GM12878 (cell line): ENCODE results near the gene ERN1. TPM values are rescaled to one million over a fixed set of nuclear protein-coding genes. Genes with fewer than 3 reads are reported as not detected.
A peak's percentile ranks its signal among the peaks of the same experiment; 100 is the strongest.

Source experiments
- ATF7 ChIP-seq: fragments of 450-650 bp; IDR thresholded peaks from 2 replicates; pipeline ENCODE4 v1.6.1; 2016; ENCODE audit warnings: low read depth, mild to moderate bottlenecking
- BACH1 ChIP-seq: fragments of 450-650 bp; IDR thresholded peaks from 2 replicates; pipeline ENCODE4 v1.6.1; 2017; ENCODE audit warnings: mild to moderate bottlenecking, borderline replicate concordance
- CBFB ChIP-seq: IDR thresholded peaks from 2 replicates; pipeline ENCODE4 v1.6.1; 2016; ENCODE audit warnings: antibody characterized with exemption, low read depth
- CHD2 ChIP-seq: IDR thresholded peaks from 2 replicates; pipeline ENCODE4 v1.6.1; 2011; ENCODE audit warnings: low read depth, low read length, improper control_type of control experiment, borderline replicate concordance
- CHD4 ChIP-seq: fragments of 200-600 bp; sonication (generic); IDR thresholded peaks from 2 replicates; pipeline ENCODE4 v1.6.1; 2016; ENCODE audit warnings: mild to moderate bottlenecking
- CREB1 ChIP-seq: IDR thresholded peaks from 2 replicates; pipeline ENCODE4 v1.6.1; 2012; ENCODE audit warnings: low read depth, mild to moderate bottlenecking, inconsistent platforms
- CTCF ChIP-seq, 3 experiments: IDR thresholded peaks in 2 of 3; conservative IDR thresholded peaks in 1 of 3; 2 replicates each; pipeline ENCODE4 v1.5.1; 2011; ENCODE audit warnings: low read depth in 3 of 3, low read length in 3 of 3, mild to moderate bottlenecking in 3 of 3, control low read depth in 2 of 3, moderate library complexity in 2 of 3, inconsistent platforms in 1 of 3, mixed read lengths in 1 of 3; ENCODE audit not compliant: control insufficient read depth in 2 of 3, insufficient read depth in 1 of 3; ENCODE audit errors: extremely low read depth in 1 of 3
- EP300 ChIP-seq, 2 experiments: fragments of 150-350 bp in 1 of 2; IDR thresholded peaks; 2 replicates each; pipeline ENCODE4 v1.6.1; 2011 to 2012; ENCODE audit warnings: low read depth in 2 of 2, low read length in 2 of 2, borderline replicate concordance in 1 of 2, improper control_type of control experiment in 1 of 2, inconsistent platforms in 1 of 2; ENCODE audit not compliant: control insufficient read depth in 1 of 2
- FOXM1 ChIP-seq: IDR thresholded peaks from 2 replicates; pipeline ENCODE4 v1.6.1; 2012; ENCODE audit warnings: low read depth, mild to moderate bottlenecking, inconsistent platforms, low read length, moderate library complexity
- GABPA ChIP-seq: IDR thresholded peaks from 2 replicates; pipeline ENCODE4 v1.6.1; 2014; ENCODE audit warnings: antibody characterized with exemption, low read depth, mild to moderate bottlenecking, inconsistent platforms
- HDAC2 ChIP-seq: fragments of 200-600 bp; sonication (generic); IDR thresholded peaks from 2 replicates; pipeline ENCODE4 v1.6.1; 2017
- IRF4 ChIP-seq: IDR thresholded peaks from 2 replicates; pipeline ENCODE4 v1.6.1; 2011; ENCODE audit warnings: low read depth, low read length
- KLF5 ChIP-seq: fragments of 450-650 bp; IDR thresholded peaks from 2 replicates; pipeline ENCODE4 v1.6.1; 2014; ENCODE audit warnings: mild to moderate bottlenecking; ENCODE audit not compliant: partially characterized antibody
- MLLT1 ChIP-seq: fragments of 450-650 bp; IDR thresholded peaks from 2 replicates; pipeline ENCODE4 v1.6.1; 2016; ENCODE audit warnings: mild to moderate bottlenecking
- MXI1 ChIP-seq: fragments of 150-350 bp; IDR thresholded peaks from 2 replicates; pipeline ENCODE4 v1.6.1; 2011; ENCODE audit warnings: low read depth, mild to moderate bottlenecking, inconsistent platforms, low read length, improper control_type of control experiment
- NFYB ChIP-seq: IDR thresholded peaks from 2 replicates; pipeline ENCODE4 v1.6.1; 2011; ENCODE audit warnings: low read depth, mild to moderate bottlenecking, low read length, improper control_type of control experiment, moderate library complexity; ENCODE audit not compliant: insufficient read depth
- PML ChIP-seq: IDR thresholded peaks from 2 replicates; pipeline ENCODE4 v1.6.1; 2012; ENCODE audit warnings: low read length, inconsistent platforms
- POLR2A ChIP-seq: IDR thresholded peaks from 2 replicates; pipeline ENCODE4 v1.6.1; 2011; ENCODE audit warnings: low read depth, mild to moderate bottlenecking, low read length
- POLR2AphosphoS5 ChIP-seq: IDR thresholded peaks from 2 replicates; pipeline ENCODE4 v1.6.1; 2011; ENCODE audit warnings: mild to moderate bottlenecking, low read length, inconsistent platforms
- SIN3A ChIP-seq: IDR thresholded peaks from 2 replicates; pipeline ENCODE4 v1.6.1; 2012; ENCODE audit warnings: low read depth, low read length, improper control_type of control experiment
- SKIL ChIP-seq: fragments of 450-650 bp; IDR thresholded peaks from 2 replicates; pipeline ENCODE4 v1.6.1; 2017; ENCODE audit warnings: mild to moderate bottlenecking, low read depth, inconsistent platforms; ENCODE audit not compliant: poor library complexity, severe bottlenecking
- SP1 ChIP-seq: IDR thresholded peaks from one replicate; pipeline ENCODE4 v1.6.1; 2011; ENCODE audit warnings: low read depth, low read length
- SPI1 ChIP-seq: IDR thresholded peaks from 2 replicates; pipeline ENCODE4 v1.6.1; 2011; ENCODE audit warnings: low read depth, mild to moderate bottlenecking, low read length, moderate library complexity, borderline replicate concordance; ENCODE audit not compliant: insufficient read depth
- TCF12 ChIP-seq: IDR thresholded peaks from 2 replicates; pipeline ENCODE4 v1.6.1; 2011; ENCODE audit warnings: low read depth, mild to moderate bottlenecking, low read length
- ZBED1 ChIP-seq: IDR thresholded peaks from 2 replicates; pipeline ENCODE4 v1.6.1; 2016; ENCODE audit warnings: borderline replicate concordance
- ZNF207 ChIP-seq: fragments of 450-650 bp; IDR thresholded peaks from 2 replicates; pipeline ENCODE4 v1.6.1; 2014; ENCODE audit warnings: antibody characterized with exemption, mild to moderate bottlenecking, borderline replicate concordance
- ZNF274 ChIP-seq: IDR thresholded peaks from one replicate; pipeline ENCODE4 v1.8.0; 2011; ENCODE audit not compliant: insufficient read length, insufficient read depth
- polyA plus RNA-seq, 11 experiments: library from polyadenylated mRNA; depleted of rRNA in 4 of 11; unstranded in 6 of 11; stranded (reverse) in 5 of 11; fragments of >200 nt; fragmentation: Nextera tagmentation in 4 of 11; fragmentation: Illumina TruSeq in 1 of 11; extraction: Ambion mirVana in 4 of 11; extraction: Trizol in 1 of 11; gene quantifications; 1 replicate in 1 of 11; 2 replicates in 10 of 11; pipeline versions ENCODE4 v1.2.1 to v1.2.3, GENCODE V29; 2011 to 2016; ENCODE audit warnings: inconsistent platforms in 2 of 11, missing spikeins in 2 of 11, low read depth in 1 of 11
- total RNA-seq, 4 experiments: library from RNA; depleted of rRNA in 3 of 4; stranded (reverse); fragments of >200 nt in 3 of 4; fragmentation: Illumina TruSeq in 1 of 4; extraction: Trizol in 1 of 4; gene quantifications; 2 replicates each; pipeline versions ENCODE4 v1.2.1 to v1.2.3, GENCODE V29; 2013 to 2021

The ERN1 gene
- total and polyA plus RNA-seq, 10 of the 15 experiments (the other 5 are each of a cell fraction or from before 2014, with no cell fraction given): 2.6 to 19.2 (median 7.6) TPM

- TF ChIP-seq CTCF (IDR thresholded peaks at IDR 0.05 in 2 of 3, conservative IDR thresholded peaks at IDR 0.05 in 1 of 3; ENCODE audit: control insufficient read depth in 2 of 3, extremely low read depth in 1 of 3, insufficient read depth in 1 of 3, low read depth in 3 of 3, low read length in 3 of 3) (peak in 1 of 3 experiments; percentile 15; a peak in 1 of 6 replicates), MXI1 (peak; percentile 33; the same call in 1 of the 2 replicates), TCF12 (0 out of 2 replicates have a peak, but pooled peaks have one; percentile 56), CHD4 (no peak), EP300 (IDR thresholded peaks at IDR 0.05; ENCODE audit: borderline replicate concordance in 1 of 2, control insufficient read depth in 1 of 2, low read depth in 2 of 2, low read length in 2 of 2) (peak in 1 of 2 experiments; percentile 73; a peak in 2 of 4 replicates), MLLT1 (peak; percentile 100), POLR2AphosphoS5 (peak; percentile 92), FOXM1 (no peak), PML (peak; percentile 83), HDAC2 (no peak), POLR2A (peak; percentile 76), CBFB (0 out of 2 replicates have a peak, but pooled peaks have one; percentile 25), IRF4 (peak; percentile 37), GABPA (peak; percentile 74; the same call in 1 of the 2 replicates), ATF7 (peak; percentile 88), SPI1 (peak; percentile 41; the same call in 1 of the 2 replicates), SP1 (peak; percentile 31), KLF5 (no peak), SIN3A (no peak), ZNF274 (no peak), NFYB (no peak), ZNF207 (0 out of 2 replicates have a peak, but pooled peaks have one; percentile 21), SKIL (no peak), ZBED1 (peak; percentile 24; the same call in 1 of the 2 replicates), BACH1 (peak; percentile 84; the same call in 1 of the 2 replicates), CREB1 (peak; percentile 90), CHD2 (0 out of 2 replicates have a peak, but pooled peaks have one; percentile 39)
Observed at GRCh38 chr17:64020056-64020766, 109.7 kb downstream of the ERN1 start, which contains the start of gene ICAM2 (continued).
